WTC11 (cell line): ENCODE results near the gene HOXA10. TPM values are rescaled to one million over a fixed set of nuclear protein-coding genes. Genes with fewer than 3 reads are reported as not detected.

Experiments
- ATAC-seq: fragments of 200-7000 bp; cut with Tn5 transposase; 2 replicates; pipeline ENCODE4 v1.10.0; 2021; ENCODE audit warnings: mild to moderate bottlenecking, moderate library complexity
- CTCF ChIA-PET: fragments of 300-600 bp; sonication (Branson Sonifier 250); formaldehyde crosslinking; loops from one replicate; lab custom pipeline; 2021; ENCODE audit warnings: antibody characterized with exemption; lab: Charles Lee
- POLR2A ChIA-PET: fragments of 350-600 bp; sonication (Branson Sonifier 250); formaldehyde crosslinking; loops from one replicate; lab custom pipeline; 2021; ENCODE audit warnings: antibody characterized with exemption; lab: Charles Lee
- DNase-seq: peaks from one replicate; pipeline ENCODE4 v3.0.0; 2021; ENCODE audit warnings: low spot score
- H3K27ac Mint-ChIP-seq: 2 replicates; pipeline ENCODE4 v1.8.0; 2021; ENCODE audit warnings: mixed read lengths
- H3K27me3 Mint-ChIP-seq: 2 replicates; pipeline ENCODE4 v1.8.0; 2021; ENCODE audit warnings: low read depth, mild to moderate bottlenecking, moderate library complexity, mixed read lengths
- H3K36me3 Mint-ChIP-seq: 2 replicates; pipeline ENCODE4 v1.8.0; 2021; ENCODE audit warnings: mixed read lengths
- H3K4me1 Mint-ChIP-seq: 2 replicates; pipeline ENCODE4 v1.8.0; 2022; ENCODE audit warnings: mixed read lengths
- H3K4me3 Mint-ChIP-seq: 2 replicates; pipeline ENCODE4 v1.8.0; 2021; ENCODE audit warnings: mild to moderate bottlenecking, moderate library complexity, mixed read lengths
- H3K9me3 Mint-ChIP-seq: 2 replicates; pipeline ENCODE4 v1.8.0; 2021; ENCODE audit warnings: mixed read lengths
- FOXJ3 ChIP-seq: sonication (generic); formaldehyde crosslinking; IDR thresholded peaks from 2 replicates; pipeline ENCODE4 v1.9.0; 2021; ENCODE audit warnings: missing genetic modification reagents, mild to moderate bottlenecking, borderline replicate concordance
- FOXK1 ChIP-seq: sonication (generic); formaldehyde crosslinking; IDR thresholded peaks from 2 replicates; pipeline ENCODE4 v1.8.0; 2022; ENCODE audit warnings: mild to moderate bottlenecking, moderate library complexity, missing genetic modification reagents
- GTF2I ChIP-seq: fragments of 250-450 bp; sonication (Bioruptor Pico); conservative IDR thresholded peaks from 2 replicates; pipeline ENCODE4 v1.4.0; 2021; ENCODE audit warnings: mild to moderate bottlenecking
- HMGA2 ChIP-seq: fragments of 250-450 bp; sonication (Bioruptor Pico); IDR thresholded peaks from 2 replicates; pipeline ENCODE4 v1.4.0; 2021; ENCODE audit warnings: mild to moderate bottlenecking, moderate library complexity
- JUN ChIP-seq: sonication (generic); formaldehyde crosslinking; IDR thresholded peaks from 2 replicates; pipeline ENCODE4 v1.8.0; 2023; ENCODE audit warnings: mild to moderate bottlenecking, missing genetic modification reagents
- NFYB ChIP-seq: sonication (generic); formaldehyde crosslinking; conservative IDR thresholded peaks from 2 replicates; pipeline ENCODE4 v1.8.0; 2022; ENCODE audit warnings: low read depth, missing genetic modification reagents
- NR1H2 ChIP-seq: sonication (generic); formaldehyde crosslinking; IDR thresholded peaks from 2 replicates; pipeline ENCODE4 v1.9.0; 2021; ENCODE audit warnings: mild to moderate bottlenecking, moderate library complexity, missing genetic modification reagents
- PRRX2 ChIP-seq: fragments of 250-450 bp; sonication (Bioruptor Pico); IDR thresholded peaks from 2 replicates; pipeline ENCODE4 v1.8.0; 2021; ENCODE audit warnings: mild to moderate bottlenecking
- SMAD3 ChIP-seq: sonication (generic); formaldehyde crosslinking; IDR thresholded peaks from 2 replicates; pipeline ENCODE4 v1.8.0; 2022; ENCODE audit warnings: missing genetic modification reagents, mild to moderate bottlenecking, borderline replicate concordance
- SOX15 ChIP-seq: fragments of 250-450 bp; sonication (Bioruptor Pico); IDR thresholded peaks from 2 replicates; pipeline ENCODE4 v1.9.0; 2021; ENCODE audit warnings: mild to moderate bottlenecking
- TP53 ChIP-seq: sonication (generic); formaldehyde crosslinking; IDR thresholded peaks from 2 replicates; pipeline ENCODE4 v1.8.1; 2023; ENCODE audit warnings: mild to moderate bottlenecking, missing genetic modification reagents
- total RNA-seq: library from RNA; stranded (reverse); gene quantifications from 3 replicates; pipeline ENCODE4 v1.2.3, GENCODE V29; 2021
- TF ChIP-seq, protein P1 (sequence below): sonication (generic); formaldehyde crosslinking; IDR thresholded peaks from 2 replicates; pipeline ENCODE4 v1.8.1; 2023; ENCODE audit warnings: mild to moderate bottlenecking, missing genetic modification reagents
- TF ChIP-seq, protein P2 (sequence below): sonication (generic); formaldehyde crosslinking; IDR thresholded peaks from 2 replicates; pipeline ENCODE4 v1.8.0; 2022; ENCODE audit warnings: mild to moderate bottlenecking, missing genetic modification reagents
- TF ChIP-seq, protein P3 (sequence below): sonication (generic); formaldehyde crosslinking; IDR thresholded peaks from 2 replicates; pipeline ENCODE4 v1.8.1; 2022; ENCODE audit warnings: missing genetic modification reagents, borderline replicate concordance
- TF ChIP-seq, protein P4 (sequence below): fragments of 250-450 bp; sonication (Bioruptor Pico); IDR thresholded peaks from 2 replicates; pipeline ENCODE4 v2.1.2; 2022; ENCODE audit warnings: mild to moderate bottlenecking, moderate library complexity
- TF ChIP-seq, protein P5 (sequence below): sonication (generic); formaldehyde crosslinking; conservative IDR thresholded peaks from 2 replicates; pipeline ENCODE4 v1.8.1; 2023; ENCODE audit warnings: mild to moderate bottlenecking, low read depth, missing genetic modification reagents, moderate library complexity

Gene HOXA10
- total RNA-seq, 1 experiment from 2014 or later = 0.07 TPM

DNA sequence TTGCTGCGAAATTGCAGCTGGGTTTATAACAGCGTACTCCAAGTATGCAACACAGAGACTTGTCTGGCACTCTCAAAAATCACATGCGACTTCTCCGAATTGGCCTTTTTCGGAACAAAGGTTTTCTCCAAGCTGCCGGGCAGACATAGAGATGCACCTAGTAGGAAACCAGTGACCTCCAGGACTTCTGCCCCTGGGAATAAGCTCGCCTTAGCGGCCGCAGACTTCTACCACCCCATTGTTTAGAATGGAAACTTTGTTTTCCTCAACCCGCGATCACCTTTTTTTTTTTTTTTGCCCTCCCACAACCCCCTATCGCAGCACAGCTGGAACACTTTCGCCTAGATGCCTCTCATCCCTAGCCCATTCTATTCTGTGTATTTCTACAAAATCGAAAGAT, 4.9 kb upstream of the HOXA10 start (continued):
- TF ChIP-seq, protein P1, sequence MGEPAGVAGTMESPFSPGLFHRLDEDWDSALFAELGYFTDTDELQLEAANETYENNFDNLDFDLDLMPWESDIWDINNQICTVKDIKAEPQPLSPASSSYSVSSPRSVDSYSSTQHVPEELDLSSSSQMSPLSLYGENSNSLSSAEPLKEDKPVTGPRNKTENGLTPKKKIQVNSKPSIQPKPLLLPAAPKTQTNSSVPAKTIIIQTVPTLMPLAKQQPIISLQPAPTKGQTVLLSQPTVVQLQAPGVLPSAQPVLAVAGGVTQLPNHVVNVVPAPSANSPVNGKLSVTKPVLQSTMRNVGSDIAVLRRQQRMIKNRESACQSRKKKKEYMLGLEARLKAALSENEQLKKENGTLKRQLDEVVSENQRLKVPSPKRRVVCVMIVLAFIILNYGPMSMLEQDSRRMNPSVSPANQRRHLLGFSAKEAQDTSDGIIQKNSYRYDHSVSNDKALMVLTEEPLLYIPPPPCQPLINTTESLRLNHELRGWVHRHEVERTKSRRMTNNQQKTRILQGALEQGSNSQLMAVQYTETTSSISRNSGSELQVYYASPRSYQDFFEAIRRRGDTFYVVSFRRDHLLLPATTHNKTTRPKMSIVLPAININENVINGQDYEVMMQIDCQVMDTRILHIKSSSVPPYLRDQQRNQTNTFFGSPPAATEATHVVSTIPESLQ (CRISPR knock-in tag) = no peak
- TF ChIP-seq SMAD3 = no peak
- TF ChIP-seq, all 79 proteins: peak for 0

DNA sequence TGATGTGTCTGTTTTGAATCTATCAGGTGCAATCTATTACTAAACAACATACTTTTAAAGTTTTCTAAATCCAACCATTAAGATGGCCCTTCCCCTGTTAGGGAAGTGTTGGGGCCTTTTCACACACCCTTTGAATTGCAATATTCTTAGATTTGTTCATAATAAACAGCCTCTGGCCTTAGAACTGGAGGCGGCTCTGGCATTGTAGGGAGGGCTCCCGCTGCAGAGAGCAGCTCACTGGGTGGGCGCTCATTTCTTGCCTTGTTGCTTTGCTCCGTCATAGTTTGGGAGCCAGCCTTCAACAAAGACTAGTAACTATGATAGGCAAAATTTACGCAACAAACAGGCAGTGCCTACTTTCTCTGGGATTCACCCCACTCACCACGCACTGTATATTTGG, 4.2 kb upstream of the HOXA10 start:
- no peak overlapping the region for H3K27ac Mint-ChIP-seq
- ATAC-seq = no peak
- H3K9me3 Mint-ChIP-seq = no peaks in the 10 kb centered on the region
- no peak for DNase-seq
- peaks cover 22% of the 10 kb centered on the region for H3K4me1 Mint-ChIP-seq
- H3K4me3 Mint-ChIP-seq = no peak overlapping the region
- H3K27me3 Mint-ChIP-seq = peaks cover 99% of the 10 kb centered on the region
- ChIA-PET POLR2A (no interaction called here), CTCF (interaction anchor here (1.3 to 2.5 kb wide), 9 partner anchors 11 to 409 kb away, joined by 3 to 34 read pairs (median 19); partner anchors contain the start of genes HOXA13 and HOXA9)
- no peak for TF ChIP-seq FOXK1
- no peaks in the 10 kb centered on the region for H3K36me3 Mint-ChIP-seq

DNA sequence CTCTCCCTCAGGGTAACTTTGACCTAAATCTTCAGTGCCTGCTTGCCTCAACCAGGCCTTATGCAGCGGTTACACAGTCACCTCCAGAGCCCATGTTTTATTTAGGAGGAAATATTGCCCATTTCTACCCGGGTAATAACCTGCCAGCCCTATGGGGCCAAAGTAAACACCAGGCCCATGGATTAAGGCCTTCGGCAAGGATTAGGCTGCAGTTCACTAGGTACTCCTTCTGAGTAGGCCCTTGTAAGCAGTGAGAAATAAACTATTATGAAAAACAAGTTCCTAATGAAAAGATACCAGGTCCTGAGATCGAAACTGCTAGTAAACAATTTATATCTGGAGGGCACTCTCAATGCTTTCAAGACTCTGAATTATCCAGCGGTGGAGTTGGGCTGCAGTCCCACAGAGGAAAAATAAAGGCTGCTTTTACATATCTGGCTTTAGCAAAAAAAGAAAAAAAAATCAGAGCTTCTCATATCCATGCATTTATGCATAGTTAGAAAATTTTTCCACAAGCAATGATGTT, 3.7 kb upstream of the HOXA10 start:
- ChIA-PET CTCF (interaction anchor here (1.0 to 2.5 kb wide), 3 partner anchors 12 to 18 kb away, joined by 6 to 32 read pairs (median 9); partner anchors contain the start of gene HOXA9), POLR2A (interaction anchor here (0.6 kb wide), 1 partner anchor 23 kb away, joined by 3 read pairs; no protein-coding TSS in a partner anchor)
- TF ChIP-seq PRRX2 = no peak
- no peak for TF ChIP-seq SOX15 (CRISPR knock-in tag)
- TF ChIP-seq, protein P2, sequence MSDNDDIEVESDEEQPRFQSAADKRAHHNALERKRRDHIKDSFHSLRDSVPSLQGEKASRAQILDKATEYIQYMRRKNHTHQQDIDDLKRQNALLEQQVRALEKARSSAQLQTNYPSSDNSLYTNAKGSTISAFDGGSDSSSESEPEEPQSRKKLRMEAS (CRISPR knock-in tag) = no peak
- TF ChIP-seq HMGA2 = no peak
- TF ChIP-seq, protein P3, sequence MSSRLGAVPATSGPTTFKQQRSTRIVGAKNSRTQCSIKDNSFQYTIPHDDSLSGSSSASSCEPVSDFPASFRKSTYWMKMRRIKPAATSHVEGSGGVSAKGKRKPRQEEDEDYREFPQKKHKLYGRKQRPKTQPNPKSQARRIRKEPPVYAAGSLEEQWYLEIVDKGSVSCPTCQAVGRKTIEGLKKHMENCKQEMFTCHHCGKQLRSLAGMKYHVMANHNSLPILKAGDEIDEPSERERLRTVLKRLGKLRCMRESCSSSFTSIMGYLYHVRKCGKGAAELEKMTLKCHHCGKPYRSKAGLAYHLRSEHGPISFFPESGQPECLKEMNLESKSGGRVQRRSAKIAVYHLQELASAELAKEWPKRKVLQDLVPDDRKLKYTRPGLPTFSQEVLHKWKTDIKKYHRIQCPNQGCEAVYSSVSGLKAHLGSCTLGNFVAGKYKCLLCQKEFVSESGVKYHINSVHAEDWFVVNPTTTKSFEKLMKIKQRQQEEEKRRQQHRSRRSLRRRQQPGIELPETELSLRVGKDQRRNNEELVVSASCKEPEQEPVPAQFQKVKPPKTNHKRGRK = no peak
- no peak for ATAC-seq
- no peak overlapping the region for H3K27ac Mint-ChIP-seq
- H3K27me3 Mint-ChIP-seq = peaks cover 99% of the 10 kb centered on the region
- H3K4me3 Mint-ChIP-seq = no peak overlapping the region
- no peak for DNase-seq
- no peaks in the 10 kb centered on the region for H3K9me3 Mint-ChIP-seq
- no peaks in the 10 kb centered on the region for H3K36me3 Mint-ChIP-seq
- peaks cover 19% of the 10 kb centered on the region for H3K4me1 Mint-ChIP-seq

DNA sequence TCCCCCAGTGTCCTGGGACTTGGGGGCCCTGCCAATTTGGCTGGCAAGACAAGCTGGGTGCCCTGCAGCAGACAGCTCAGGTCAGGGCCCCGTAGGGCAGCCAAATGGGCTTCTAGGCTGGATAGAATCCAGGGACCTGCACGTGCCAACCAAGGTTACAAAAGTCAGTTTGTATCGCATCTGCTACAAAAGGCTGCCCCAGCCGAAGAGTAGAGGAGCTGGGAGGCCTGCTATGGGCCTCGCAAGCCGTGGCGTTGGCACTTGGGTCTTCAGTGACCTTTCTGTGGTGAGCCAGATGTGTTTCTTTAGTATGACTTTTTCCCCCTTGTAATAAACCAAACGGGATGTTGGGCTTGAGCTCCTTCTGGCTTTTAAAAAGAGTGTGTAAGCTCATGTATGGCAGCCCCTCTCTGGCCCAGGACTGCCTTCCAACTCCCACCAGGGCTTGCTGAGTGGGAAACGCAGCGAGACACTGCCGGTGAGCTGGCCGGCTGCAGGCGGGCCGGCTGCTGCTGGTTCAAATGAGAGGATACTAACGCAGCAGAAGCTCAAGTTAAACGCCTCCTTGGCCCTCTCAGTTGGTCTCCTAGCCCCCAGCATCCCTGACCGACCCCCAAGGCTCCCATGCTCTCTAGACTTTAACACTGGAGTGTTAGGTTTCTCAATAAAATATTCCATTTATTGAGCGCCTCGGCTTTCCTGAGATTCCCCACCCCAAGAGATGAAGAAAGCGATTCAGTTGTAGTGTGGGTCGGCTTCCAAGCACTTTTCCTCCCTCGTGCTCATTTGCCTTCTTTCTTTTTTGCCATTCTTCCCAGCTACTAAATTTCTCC, 3.1 kb upstream of the HOXA10 start:
- Mint-ChIP-seq H3K27ac (no peak overlapping the region), H3K4me3 (no peak overlapping the region), H3K36me3 (no peaks in the 10 kb centered on the region), H3K9me3 (no peaks in the 10 kb centered on the region), H3K4me1 (peaks cover 20% of the 10 kb centered on the region), H3K27me3 (peaks cover 99% of the 10 kb centered on the region)
- CTCF ChIA-PET = interaction anchor here (1.0 to 2.3 kb wide), 3 partner anchors 8 to 19 kb away, joined by 4 to 9 read pairs (median 6); partner anchors contain the start of genes HOXA11 and HOXA9
- no peak for DNase-seq
- POLR2A ChIA-PET = interaction anchor here (0.6 kb wide), 1 partner anchor 23 kb away, joined by 3 read pairs; no protein-coding TSS in a partner anchor
- no peak for ATAC-seq
- no peak for TF ChIP-seq NFYB (CRISPR knock-in tag)
- no peak for TF ChIP-seq GTF2I (CRISPR knock-in tag)
- TF ChIP-seq FOXJ3 (CRISPR knock-in tag) = no peak
- no peak for TF ChIP-seq NR1H2 (CRISPR knock-in tag)
- no peak for TF ChIP-seq TP53
- no peak for TF ChIP-seq FOXK1
- TF ChIP-seq, protein P4, sequence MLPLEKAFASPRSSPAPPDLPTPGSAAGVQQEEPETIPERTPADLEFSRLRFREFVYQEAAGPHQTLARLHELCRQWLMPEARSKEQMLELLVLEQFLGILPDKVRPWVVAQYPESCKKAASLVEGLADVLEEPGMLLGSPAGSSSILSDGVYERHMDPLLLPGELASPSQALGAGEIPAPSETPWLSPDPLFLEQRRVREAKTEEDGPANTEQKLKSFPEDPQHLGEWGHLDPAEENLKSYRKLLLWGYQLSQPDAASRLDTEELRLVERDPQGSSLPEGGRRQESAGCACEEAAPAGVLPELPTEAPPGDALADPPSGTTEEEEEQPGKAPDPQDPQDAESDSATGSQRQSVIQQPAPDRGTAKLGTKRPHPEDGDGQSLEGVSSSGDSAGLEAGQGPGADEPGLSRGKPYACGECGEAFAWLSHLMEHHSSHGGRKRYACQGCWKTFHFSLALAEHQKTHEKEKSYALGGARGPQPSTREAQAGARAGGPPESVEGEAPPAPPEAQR (CRISPR knock-in tag) = no peak
- TF ChIP-seq JUN = no peak
- TF ChIP-seq, protein P1 (CRISPR knock-in tag) = no peak
- TF ChIP-seq, protein P5, sequence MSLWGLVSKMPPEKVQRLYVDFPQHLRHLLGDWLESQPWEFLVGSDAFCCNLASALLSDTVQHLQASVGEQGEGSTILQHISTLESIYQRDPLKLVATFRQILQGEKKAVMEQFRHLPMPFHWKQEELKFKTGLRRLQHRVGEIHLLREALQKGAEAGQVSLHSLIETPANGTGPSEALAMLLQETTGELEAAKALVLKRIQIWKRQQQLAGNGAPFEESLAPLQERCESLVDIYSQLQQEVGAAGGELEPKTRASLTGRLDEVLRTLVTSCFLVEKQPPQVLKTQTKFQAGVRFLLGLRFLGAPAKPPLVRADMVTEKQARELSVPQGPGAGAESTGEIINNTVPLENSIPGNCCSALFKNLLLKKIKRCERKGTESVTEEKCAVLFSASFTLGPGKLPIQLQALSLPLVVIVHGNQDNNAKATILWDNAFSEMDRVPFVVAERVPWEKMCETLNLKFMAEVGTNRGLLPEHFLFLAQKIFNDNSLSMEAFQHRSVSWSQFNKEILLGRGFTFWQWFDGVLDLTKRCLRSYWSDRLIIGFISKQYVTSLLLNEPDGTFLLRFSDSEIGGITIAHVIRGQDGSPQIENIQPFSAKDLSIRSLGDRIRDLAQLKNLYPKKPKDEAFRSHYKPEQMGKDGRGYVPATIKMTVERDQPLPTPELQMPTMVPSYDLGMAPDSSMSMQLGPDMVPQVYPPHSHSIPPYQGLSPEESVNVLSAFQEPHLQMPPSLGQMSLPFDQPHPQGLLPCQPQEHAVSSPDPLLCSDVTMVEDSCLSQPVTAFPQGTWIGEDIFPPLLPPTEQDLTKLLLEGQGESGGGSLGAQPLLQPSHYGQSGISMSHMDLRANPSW (CRISPR knock-in tag) = no peak
